ENCODE data around the gene SEMA4B. TPM values are rescaled to one million over a fixed set of nuclear protein-coding genes. Genes with fewer than 3 reads are reported as not detected.

Gene SEMA4B
- total RNA-seq, 1 donor from 2014 or later = 35.4 TPM

DNA sequence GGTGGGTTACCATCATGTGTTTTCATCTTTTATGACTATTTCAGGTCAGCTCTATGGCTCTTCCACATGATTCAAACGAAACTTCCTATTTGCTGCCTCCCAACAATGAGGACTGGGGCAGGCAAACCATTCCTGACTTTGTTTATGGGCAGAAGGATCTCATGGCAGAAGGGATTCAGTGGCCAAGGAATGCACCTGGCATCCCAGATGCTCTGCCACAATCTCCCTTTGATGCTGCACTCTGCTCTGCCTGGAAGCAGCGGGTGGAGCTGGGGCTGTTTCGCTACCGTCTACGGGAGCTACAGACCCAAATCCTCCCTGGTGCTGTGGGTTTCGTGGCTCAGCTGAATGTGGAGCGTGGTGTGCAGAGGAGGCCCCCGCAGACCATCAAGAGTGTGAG is 39.7 kb downstream of the SEMA4B start:
- Mint-ChIP-seq H3K4me3 (no peak overlapping the region), H3K27ac (no peak overlapping the region), H3K9me3 (no peaks in the 10 kb centered on the region), H3K27me3 (ENCODE audit: low read depth) (no peaks in the 10 kb centered on the region), H3K36me3 (peaks cover 17% of the 10 kb centered on the region), H3K4me1 (no peaks in the 10 kb centered on the region)
- DNase-seq (ENCODE audit: low spot score in 2 of 2, unreplicated experiment in 2 of 2) = no peak
- TF ChIP-seq, protein P1, sequence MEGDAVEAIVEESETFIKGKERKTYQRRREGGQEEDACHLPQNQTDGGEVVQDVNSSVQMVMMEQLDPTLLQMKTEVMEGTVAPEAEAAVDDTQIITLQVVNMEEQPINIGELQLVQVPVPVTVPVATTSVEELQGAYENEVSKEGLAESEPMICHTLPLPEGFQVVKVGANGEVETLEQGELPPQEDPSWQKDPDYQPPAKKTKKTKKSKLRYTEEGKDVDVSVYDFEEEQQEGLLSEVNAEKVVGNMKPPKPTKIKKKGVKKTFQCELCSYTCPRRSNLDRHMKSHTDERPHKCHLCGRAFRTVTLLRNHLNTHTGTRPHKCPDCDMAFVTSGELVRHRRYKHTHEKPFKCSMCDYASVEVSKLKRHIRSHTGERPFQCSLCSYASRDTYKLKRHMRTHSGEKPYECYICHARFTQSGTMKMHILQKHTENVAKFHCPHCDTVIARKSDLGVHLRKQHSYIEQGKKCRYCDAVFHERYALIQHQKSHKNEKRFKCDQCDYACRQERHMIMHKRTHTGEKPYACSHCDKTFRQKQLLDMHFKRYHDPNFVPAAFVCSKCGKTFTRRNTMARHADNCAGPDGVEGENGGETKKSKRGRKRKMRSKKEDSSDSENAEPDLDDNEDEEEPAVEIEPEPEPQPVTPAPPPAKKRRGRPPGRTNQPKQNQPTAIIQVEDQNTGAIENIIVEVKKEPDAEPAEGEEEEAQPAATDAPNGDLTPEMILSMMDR (IDR thresholded peaks at IDR 0.05; ENCODE audit: unreplicated experiment) = no peak

DNA sequence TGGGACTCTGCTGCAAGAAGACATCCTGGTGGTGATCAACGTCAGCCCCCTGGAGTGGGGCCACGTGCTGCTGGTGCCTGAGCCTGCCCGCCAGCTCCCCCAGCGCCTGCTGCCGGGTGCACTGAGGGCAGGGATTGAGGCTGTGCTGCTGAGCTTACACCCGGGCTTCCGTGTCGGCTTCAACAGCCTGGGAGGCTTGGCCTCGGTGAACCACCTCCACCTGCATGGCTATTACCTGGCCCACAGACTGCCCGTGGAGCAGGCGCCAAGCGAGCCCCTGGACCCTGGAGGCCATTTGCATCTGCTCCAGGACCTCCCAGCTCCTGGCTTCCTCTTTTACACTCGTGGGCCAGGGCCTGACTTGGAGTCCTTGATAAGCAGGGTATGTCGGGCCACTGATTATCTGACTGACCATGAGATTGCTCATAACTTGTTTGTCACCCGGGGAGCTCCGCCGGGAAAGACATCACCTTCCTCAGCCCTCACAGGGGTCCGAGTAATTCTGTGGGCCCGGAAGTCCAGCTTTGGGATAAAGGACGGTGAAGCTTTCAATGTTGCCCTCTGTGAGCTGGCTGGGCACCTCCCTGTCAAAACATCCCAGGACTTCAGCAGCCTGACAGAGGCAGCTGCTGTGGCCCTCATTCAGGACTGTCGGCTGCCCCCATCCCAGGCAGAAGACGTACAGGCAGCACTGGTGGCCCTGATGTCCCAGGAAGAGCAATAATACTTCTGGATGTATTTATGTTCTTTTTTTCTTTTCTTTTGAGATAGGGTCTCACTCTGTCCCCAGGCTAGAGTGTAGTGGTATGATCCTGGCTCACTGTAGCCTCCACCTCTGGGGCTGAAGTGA is 40.4 kb downstream of the SEMA4B start:
- Mint-ChIP-seq H3K36me3 (peaks cover 14% of the 10 kb centered on the region), H3K4me1 (no peaks in the 10 kb centered on the region), H3K4me3 (no peak overlapping the region), H3K27ac (no peak overlapping the region), H3K27me3 (ENCODE audit: low read depth) (no peaks in the 10 kb centered on the region), H3K9me3 (no peaks in the 10 kb centered on the region)
- no peak for DNase-seq (ENCODE audit: low spot score in 2 of 2, unreplicated experiment in 2 of 2)
- TF ChIP-seq, protein P1 (IDR thresholded peaks at IDR 0.05; ENCODE audit: unreplicated experiment) = no peak

DNA sequence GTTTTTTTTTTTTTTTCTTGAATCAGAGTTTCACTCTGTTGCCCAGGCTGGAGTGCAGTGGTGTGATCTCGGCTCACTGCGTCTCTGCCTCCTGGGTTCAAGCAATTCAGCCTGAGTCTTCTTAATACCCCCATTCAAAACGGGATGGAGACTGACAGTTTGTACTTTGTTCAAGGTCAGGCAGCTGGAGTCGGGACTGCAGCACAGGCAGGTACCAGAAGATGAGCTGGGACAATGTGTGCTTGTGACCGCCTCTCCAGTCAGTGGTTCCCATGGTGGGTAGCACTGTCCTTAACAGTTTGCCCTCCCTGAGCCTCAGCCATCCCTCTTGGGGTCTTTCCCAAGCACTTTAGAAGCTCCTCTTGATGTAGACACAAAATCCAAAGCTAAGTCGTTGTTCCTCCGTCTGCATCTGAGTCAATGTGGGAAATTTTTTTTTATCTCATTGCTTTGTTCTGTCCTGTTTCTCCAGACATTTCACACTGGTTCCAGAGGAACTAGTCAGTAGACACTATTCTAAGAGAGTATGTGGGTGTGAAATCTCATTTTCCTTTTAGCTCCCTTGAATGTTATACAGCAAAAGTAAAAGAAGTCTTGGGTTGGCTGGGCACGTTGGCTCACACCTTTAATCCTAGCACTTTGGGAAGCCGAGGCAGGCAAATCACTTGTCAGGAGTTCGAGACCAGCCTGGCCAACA is 43.0 kb downstream of the SEMA4B start:
- peaks cover 7% of the 10 kb centered on the region for H3K36me3 Mint-ChIP-seq
- H3K27ac Mint-ChIP-seq = no peak overlapping the region
- TF ChIP-seq, protein P1 (IDR thresholded peaks at IDR 0.05; ENCODE audit: unreplicated experiment) = no peak
- no peaks in the 10 kb centered on the region for H3K9me3 Mint-ChIP-seq
- no peaks in the 10 kb centered on the region for H3K27me3 Mint-ChIP-seq (ENCODE audit: low read depth)
- no peak overlapping the region for H3K4me3 Mint-ChIP-seq
- DNase-seq (ENCODE audit: low spot score in 2 of 2, unreplicated experiment in 2 of 2) = no peak
- H3K4me1 Mint-ChIP-seq = peaks cover 3% of the 10 kb centered on the region

DNA sequence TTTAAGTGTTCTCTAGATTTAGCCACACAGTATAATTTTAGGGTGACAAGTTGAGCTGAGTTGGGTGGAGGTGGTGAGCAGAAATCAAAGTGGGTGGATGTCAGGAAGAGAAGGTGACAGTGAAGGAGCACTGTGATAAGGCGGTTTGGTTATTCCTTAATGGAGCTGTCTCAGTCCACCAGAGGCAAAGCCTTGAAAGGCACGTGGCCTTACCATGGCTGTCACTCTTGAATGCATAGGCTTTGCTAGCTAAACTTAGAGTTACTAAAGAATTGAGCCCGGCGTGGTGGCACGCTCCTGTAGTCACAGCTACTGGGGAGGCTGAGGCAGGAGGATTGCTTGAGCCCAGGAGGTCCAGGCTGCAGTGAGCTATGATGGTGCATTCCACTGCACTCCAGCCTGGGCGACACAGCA is 47.7 kb downstream of the SEMA4B start:
- H3K27ac Mint-ChIP-seq = no peak overlapping the region
- TF ChIP-seq, protein P1 (IDR thresholded peaks at IDR 0.05; ENCODE audit: unreplicated experiment) = no peak
- H3K36me3 Mint-ChIP-seq = no peaks in the 10 kb centered on the region

DNA sequence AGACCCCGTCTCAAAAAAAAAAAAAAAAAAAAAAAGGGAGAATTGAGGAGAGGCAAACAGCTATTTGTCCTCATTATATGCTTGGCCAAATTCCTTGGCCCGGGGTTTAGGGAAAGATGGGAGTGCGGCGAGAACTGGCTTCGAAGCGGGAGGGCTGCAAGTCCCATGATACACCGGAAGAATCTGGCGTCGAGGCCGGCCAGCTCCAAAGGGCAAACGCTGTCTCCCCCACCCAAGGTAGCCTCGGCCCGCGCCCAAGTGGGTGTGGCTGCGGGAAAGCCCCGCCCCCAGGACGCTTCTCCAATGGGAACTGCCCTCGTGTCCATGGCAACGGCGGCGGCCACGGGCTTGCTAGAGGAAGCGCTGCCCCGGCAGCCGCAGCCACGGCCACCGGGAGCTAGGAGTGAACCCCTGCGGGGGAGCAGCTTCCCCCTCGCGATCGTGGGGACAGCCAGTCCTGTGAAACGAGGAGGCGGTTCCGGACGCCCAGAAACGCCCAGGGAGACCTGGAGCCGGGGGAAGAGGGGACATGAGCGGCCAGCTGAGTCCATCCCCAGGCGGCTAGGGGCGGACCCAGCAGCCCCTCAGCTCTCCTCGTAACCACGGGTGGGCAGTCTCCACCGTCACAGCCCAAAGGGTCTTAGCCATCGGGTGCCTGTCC is 48.2 kb downstream of the SEMA4B start, which contains the start of gene TTLL13:
TSS of gene TTLL13 (plus strand) at position 354 of the 661 bp plus-strand sequence. CDS start 1,075 bp downstream, outside the sequence.
- Mint-ChIP-seq H3K4me3 (peak within 1 kb of the TSS; percentile 75), H3K36me3 (no peaks in the 10 kb centered on the region), H3K4me1 (peaks cover 6% of the 10 kb centered on the region), H3K27ac (no peak within 1 kb of the TSS), H3K9me3 (no peaks in the 10 kb centered on the region), H3K27me3 (ENCODE audit: low read depth) (peaks cover 2% of the 10 kb centered on the region)
- TF ChIP-seq, protein P1 (IDR thresholded peaks at IDR 0.05; ENCODE audit: unreplicated experiment) = no peak
- DNase-seq (ENCODE audit: low spot score in 2 of 2, unreplicated experiment in 2 of 2) = peak; percentile 95 to 98

More for the DNA sequence above, 47.7 kb downstream of the SEMA4B start:
- Mint-ChIP-seq H3K4me3 (peak overlapping the region; percentile 75), H3K27me3 (ENCODE audit: low read depth) (peaks cover 2% of the 10 kb centered on the region), H3K4me1 (peaks cover 6% of the 10 kb centered on the region), H3K9me3 (no peaks in the 10 kb centered on the region)
- no peak for DNase-seq (ENCODE audit: low spot score in 2 of 2, unreplicated experiment in 2 of 2)
